Peyer's patch (tissue), 4 donors: ENCODE data around the gene KCNQ1.

Experiments used
- POLR2A ChIP-seq, 2 donors: fragments of 450-650 bp; IDR thresholded peaks; one replicate each; pipeline ENCODE4 v1.5.1; 2017; ENCODE audit warnings: antibody characterized with exemption in 2 of 2, mild to moderate bottlenecking in 2 of 2, moderate library complexity in 2 of 2
- TF ChIP-seq, protein P1 (sequence below), 6 experiments: fragments of 450-650 bp in 4 of 6; fragments of 200-600 bp in 2 of 6; sonication (generic) in 1 of 6; IDR thresholded peaks; one replicate each; pipeline ENCODE4 v1.5.1; 2017 to 2019; ENCODE audit warnings: antibody characterized with exemption in 6 of 6, mild to moderate bottlenecking in 3 of 6, moderate library complexity in 1 of 6

DNA sequence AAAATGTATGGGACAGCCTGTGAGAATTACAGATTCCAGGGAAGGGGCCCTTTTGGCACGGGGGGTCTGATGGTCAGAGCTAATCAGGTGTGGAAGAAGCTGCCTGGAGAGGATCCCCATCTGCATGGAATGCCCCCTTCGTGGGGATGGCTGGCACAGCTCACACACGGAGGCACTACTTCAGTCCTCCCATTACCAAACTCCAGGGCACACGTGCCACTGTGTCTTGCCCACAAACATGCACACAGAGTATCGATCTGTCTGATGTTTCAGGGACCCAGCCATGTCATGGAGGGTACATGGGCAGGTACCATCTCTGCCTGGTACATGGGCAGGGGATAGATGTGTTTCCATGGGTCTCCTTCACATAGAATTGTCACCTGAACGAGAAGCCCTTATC lies 240.2 kb downstream of the KCNQ1 start:
- TF ChIP-seq, protein P1, sequence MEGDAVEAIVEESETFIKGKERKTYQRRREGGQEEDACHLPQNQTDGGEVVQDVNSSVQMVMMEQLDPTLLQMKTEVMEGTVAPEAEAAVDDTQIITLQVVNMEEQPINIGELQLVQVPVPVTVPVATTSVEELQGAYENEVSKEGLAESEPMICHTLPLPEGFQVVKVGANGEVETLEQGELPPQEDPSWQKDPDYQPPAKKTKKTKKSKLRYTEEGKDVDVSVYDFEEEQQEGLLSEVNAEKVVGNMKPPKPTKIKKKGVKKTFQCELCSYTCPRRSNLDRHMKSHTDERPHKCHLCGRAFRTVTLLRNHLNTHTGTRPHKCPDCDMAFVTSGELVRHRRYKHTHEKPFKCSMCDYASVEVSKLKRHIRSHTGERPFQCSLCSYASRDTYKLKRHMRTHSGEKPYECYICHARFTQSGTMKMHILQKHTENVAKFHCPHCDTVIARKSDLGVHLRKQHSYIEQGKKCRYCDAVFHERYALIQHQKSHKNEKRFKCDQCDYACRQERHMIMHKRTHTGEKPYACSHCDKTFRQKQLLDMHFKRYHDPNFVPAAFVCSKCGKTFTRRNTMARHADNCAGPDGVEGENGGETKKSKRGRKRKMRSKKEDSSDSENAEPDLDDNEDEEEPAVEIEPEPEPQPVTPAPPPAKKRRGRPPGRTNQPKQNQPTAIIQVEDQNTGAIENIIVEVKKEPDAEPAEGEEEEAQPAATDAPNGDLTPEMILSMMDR (IDR thresholded peaks at IDR 0.05), result no peak
- TF ChIP-seq POLR2A (IDR thresholded peaks at IDR 0.05), result no peak
